PFSK-1 (cell line): ENCODE measurements around the gene PALM2AKAP2.

ENCODE experiments used
- POLR2AphosphoS5 ChIP-seq: IDR thresholded peaks from 2 replicates; pipeline ENCODE4 v1.6.1; 2012; ENCODE audit warnings: low read depth, mild to moderate bottlenecking, control low read depth, low read length, moderate library complexity
- SIN3A ChIP-seq: IDR thresholded peaks from 2 replicates; pipeline ENCODE4 v1.6.1; 2012; ENCODE audit warnings: mild to moderate bottlenecking, low read length, moderate library complexity, borderline replicate concordance; ENCODE audit not compliant: insufficient read depth
- TAF1 ChIP-seq: IDR thresholded peaks from 2 replicates; pipeline ENCODE4 v1.6.1; 2012; ENCODE audit warnings: low read length, control low read depth, borderline replicate concordance; ENCODE audit not compliant: insufficient read depth
- TF ChIP-seq, protein P1 (sequence below), 2 experiments: IDR thresholded peaks; 2 replicates each; pipeline versions ENCODE4 v1.6.1 to v1.8.0; 2011 to 2012; ENCODE audit warnings: low read depth in 2 of 2, low read length in 2 of 2, control low read depth in 1 of 2, inconsistent platforms in 1 of 2, mild to moderate bottlenecking in 1 of 2, moderate library complexity in 1 of 2; ENCODE audit not compliant: insufficient read depth in 1 of 2

- TF ChIP-seq POLR2AphosphoS5, result no peak
- no peak for TF ChIP-seq SIN3A
- TF ChIP-seq, protein P1, sequence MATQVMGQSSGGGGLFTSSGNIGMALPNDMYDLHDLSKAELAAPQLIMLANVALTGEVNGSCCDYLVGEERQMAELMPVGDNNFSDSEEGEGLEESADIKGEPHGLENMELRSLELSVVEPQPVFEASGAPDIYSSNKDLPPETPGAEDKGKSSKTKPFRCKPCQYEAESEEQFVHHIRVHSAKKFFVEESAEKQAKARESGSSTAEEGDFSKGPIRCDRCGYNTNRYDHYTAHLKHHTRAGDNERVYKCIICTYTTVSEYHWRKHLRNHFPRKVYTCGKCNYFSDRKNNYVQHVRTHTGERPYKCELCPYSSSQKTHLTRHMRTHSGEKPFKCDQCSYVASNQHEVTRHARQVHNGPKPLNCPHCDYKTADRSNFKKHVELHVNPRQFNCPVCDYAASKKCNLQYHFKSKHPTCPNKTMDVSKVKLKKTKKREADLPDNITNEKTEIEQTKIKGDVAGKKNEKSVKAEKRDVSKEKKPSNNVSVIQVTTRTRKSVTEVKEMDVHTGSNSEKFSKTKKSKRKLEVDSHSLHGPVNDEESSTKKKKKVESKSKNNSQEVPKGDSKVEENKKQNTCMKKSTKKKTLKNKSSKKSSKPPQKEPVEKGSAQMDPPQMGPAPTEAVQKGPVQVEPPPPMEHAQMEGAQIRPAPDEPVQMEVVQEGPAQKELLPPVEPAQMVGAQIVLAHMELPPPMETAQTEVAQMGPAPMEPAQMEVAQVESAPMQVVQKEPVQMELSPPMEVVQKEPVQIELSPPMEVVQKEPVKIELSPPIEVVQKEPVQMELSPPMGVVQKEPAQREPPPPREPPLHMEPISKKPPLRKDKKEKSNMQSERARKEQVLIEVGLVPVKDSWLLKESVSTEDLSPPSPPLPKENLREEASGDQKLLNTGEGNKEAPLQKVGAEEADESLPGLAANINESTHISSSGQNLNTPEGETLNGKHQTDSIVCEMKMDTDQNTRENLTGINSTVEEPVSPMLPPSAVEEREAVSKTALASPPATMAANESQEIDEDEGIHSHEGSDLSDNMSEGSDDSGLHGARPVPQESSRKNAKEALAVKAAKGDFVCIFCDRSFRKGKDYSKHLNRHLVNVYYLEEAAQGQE (IDR thresholded peaks at IDR 0.05; ENCODE audit: insufficient read depth in 1 of 2, low read depth in 2 of 2, low read length in 2 of 2), result no peak
- TF ChIP-seq TAF1, result no peak
Measured at GRCh38 chr9:109817846-109818472, 38.0 kb downstream of the PALM2AKAP2 start.
